ENCODE measurements around the gene FAM111B.

Gene FAM111B

DNA sequence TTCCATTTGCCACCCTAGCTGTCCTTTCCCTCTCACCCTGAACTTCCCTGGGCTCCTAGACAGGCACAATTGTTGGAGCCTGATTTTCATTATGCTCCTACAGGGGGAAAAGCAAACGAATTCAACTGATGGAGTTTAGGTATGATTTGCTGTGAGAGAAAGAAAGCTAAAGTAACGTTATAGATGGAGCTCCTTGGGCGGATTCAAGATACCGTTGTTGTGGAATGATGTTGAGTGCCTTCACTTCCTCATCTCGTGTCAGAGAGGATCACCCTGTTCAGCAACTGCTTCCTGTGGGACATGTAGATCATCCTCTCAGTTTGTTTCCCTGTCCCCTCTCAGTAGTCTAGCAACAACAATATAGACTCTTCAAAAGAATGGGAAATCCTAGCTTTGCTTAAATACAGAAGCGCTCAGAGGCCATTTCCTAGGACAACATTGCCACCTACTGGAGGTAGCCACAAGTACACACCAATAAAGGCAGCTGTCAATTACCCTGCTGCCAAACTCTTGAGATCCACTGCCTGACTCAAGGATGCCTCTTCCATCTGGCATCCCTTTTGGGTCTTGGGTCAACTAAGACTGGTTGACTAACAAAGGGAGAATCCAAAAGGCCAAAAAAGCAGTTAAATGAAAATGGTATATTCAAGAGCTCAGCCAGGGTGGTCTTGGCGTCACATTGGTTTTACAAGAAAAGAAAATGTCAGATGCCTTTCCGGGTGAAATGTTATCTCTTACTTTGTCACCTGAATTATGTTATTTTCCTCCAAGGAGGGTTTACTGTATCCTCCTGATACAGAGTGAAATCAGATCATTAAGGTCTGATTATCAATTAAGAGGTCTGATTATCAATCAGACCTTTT is 51.4 kb downstream of the FAM111B start:
- DNase-seq (ENCODE audit: low spot score), result peak; percentile 74

DNA sequence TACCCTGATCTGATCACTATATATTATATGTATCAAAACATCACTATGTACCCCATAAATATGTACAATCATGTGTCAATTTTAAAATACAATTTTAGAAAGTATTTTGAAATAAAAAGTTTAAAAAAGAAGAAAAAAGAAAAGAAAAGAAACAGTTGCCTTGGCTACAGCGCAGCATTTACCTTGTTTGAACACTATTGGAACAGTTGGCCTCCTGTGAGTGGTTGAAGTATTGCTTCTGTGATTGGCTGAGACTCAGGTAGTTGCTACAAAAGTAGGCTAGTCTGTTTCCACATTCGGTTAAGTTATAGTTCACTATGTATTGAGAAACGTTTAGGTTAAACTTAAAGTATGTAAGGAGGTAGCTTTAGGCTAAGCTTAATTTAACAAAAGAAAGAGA is 57.0 kb downstream of the FAM111B start:
- no peak for DNase-seq (ENCODE audit: low spot score)

- DNase-seq (ENCODE audit: low spot score), result peak; percentile 78
These were observed 64.7 kb downstream of the FAM111B start, which contains the start of gene DTX4 for GRCh38 chr11:59171508-59172322. DTX4 (plus strand) TSS chr11:59172132; CDS start chr11:59172596, 464 bp downstream.

GRCh38 chr11:59172345-59173079 is 65.5 kb downstream of the FAM111B start:
- DNase-seq (ENCODE audit: low spot score), result no peak

GRCh38 chr11:59173080-59173963 is 66.3 kb downstream of the FAM111B start:
- no peak for DNase-seq (ENCODE audit: low spot score)

DNA sequence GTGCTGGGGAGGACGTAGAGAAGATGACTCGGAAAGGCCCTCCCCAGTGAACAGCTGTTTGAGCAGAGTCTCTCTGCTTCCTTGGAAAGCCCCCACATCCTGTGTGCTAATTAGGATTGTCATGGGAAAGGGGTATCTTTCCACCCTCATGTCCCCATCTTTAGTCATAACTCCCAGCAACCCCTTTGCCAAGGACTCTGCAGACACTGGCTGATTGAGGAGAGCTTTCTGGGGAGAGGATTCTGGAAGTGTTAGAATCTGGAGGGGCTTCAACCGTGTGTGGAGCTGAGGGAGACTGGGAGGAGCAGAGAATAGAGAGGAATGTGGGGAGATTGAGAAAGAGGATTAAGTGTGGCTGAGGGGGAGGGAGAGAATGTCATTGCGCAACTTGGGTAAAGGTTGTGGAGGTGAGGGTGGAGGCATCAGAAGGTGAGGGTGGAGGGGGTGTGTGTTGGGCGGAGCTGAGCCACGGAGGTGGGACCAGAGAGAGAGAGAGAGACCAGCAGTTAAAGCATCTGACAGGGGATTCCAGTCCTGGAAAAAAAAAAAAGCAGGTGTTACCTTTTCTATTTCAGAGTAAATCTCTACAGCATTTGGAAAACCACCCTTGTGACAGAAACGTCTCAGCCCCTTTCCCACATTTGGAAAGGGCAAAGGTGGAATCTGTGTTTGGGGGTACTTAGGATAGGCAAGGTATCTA is 67.1 kb downstream of the FAM111B start:
- no peak for DNase-seq (ENCODE audit: low spot score)

DNA sequence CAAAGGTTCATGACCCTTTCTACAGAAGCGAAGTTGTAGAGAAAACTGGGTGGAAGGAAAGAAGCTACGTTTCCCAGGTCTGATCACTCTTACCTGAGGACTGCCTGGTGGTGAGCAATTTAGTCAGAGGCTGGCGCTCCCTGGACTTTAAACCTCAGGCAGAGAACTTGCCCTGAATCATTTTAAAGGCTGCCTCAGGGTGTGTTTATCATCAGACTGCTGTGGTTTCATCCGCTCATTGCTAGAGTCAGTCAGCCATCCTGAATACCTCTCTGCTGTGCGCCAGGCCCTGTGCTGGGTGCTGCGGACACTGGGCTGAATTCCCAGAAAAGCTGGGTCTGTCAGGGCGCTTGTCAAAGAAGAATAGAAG is 67.6 kb downstream of the FAM111B start:
- DNase-seq (ENCODE audit: low spot score), result no peak

DNA sequence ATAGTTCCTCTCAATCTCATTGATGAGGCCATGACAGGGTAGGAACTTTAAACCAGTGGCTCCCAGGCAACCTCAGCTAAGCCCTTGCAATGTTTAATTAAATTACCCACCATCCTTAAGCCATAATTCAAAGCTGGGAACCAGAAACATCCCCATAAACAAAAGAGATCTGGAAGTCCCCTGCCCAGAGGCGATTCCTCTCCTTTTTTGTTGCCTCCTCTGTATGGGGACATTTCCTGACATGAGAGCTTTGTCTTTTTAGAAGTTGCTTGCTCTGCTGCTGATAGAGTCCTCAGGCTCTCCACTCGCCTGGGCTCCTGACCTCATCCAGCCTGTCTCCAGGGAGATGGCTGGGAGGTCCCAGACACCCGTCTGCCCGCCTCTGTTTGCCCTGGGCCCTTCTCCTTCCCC is 68.1 kb downstream of the FAM111B start:
- no peak for DNase-seq (ENCODE audit: low spot score)

- DNase-seq (ENCODE audit: low spot score), result no peak
These were observed 69.3 kb downstream of the FAM111B start for GRCh38 chr11:59176330-59176729.
